Urothelium cell line (cell line): ENCODE measurements around the gene MRPL4.

ENCODE experiments used
- DNase-seq: peaks from one replicate; pipeline ENCODE4 v3.0.0; 2011; ENCODE audit warnings: low spot score, mixed read lengths
- FAIRE-seq: peaks from 2 replicates; lab custom pipeline; 2011; peaks lifted over from hg19 to GRCh38; lab: Jason Lieb, UNC

MRPL4 gene

GRCh38 chr19:10286803-10287737 is 35.1 kb downstream of the MRPL4 start, which contains the start of gene ICAM4:
ICAM4 (plus strand) TSS chr19:10286955; CDS start chr19:10287013, 58 bp downstream.
- DNase-seq (no peak), FAIRE-seq (no peak)

GRCh38 chr19:10288662-10289166 is 36.7 kb downstream of the MRPL4 start:
- DNase-seq (no peak), FAIRE-seq (no peak)

- FAIRE-seq, result no peak
- no peak for DNase-seq
Observed at GRCh38 chr19:10289167-10289835, 37.3 kb downstream of the MRPL4 start.

- DNase-seq (no peak), FAIRE-seq (no peak)
Observed at GRCh38 chr19:10289836-10290356, 37.9 kb downstream of the MRPL4 start, which contains the start of gene ICAM5. ICAM5 (plus strand) TSS chr19:10289952; CDS start chr19:10290044, 92 bp downstream.

- DNase-seq, result no peak
- FAIRE-seq, result no peak
Observed at GRCh38 chr19:10290357-10290875, 38.4 kb downstream of the MRPL4 start.

GRCh38 chr19:10290876-10291553 is 39.0 kb downstream of the MRPL4 start:
- FAIRE-seq (no peak), DNase-seq (no peak)

GRCh38 chr19:10291554-10292205 is 39.7 kb downstream of the MRPL4 start:
- DNase-seq, result no peak
- no peak for FAIRE-seq

- FAIRE-seq (no peak), DNase-seq (no peak)
Observed at GRCh38 chr19:10292206-10292788, 40.3 kb downstream of the MRPL4 start.

- DNase-seq (no peak), FAIRE-seq (no peak)
Observed at GRCh38 chr19:10292789-10293636, 41.0 kb downstream of the MRPL4 start.

GRCh38 chr19:10293637-10294367 is 41.8 kb downstream of the MRPL4 start:
- DNase-seq (no peak), FAIRE-seq (no peak)

- no peak for FAIRE-seq
- DNase-seq, result no peak
Observed at GRCh38 chr19:10294368-10294697, 42.3 kb downstream of the MRPL4 start.

GRCh38 chr19:10295305-10295846 is 43.4 kb downstream of the MRPL4 start:
- DNase-seq, result no peak

GRCh38 chr19:10295847-10296591 is 44.0 kb downstream of the MRPL4 start:
- DNase-seq (no peak), FAIRE-seq (no peak)

More at GRCh38 chr19:10295305-10295846, 43.4 kb downstream of the MRPL4 start:
- no peak for FAIRE-seq

- FAIRE-seq (no peak), DNase-seq (no peak)
Observed at GRCh38 chr19:10299545-10300458, 47.8 kb downstream of the MRPL4 start.

GRCh38 chr19:10305139-10305806 is 53.3 kb downstream of the MRPL4 start:
- no peak for DNase-seq
- FAIRE-seq, result no peak

- FAIRE-seq (no peak), DNase-seq (no peak)
Observed at GRCh38 chr19:10306327-10306726, 54.3 kb downstream of the MRPL4 start.
